WTC11 (cell line): ENCODE results near the gene ABCB8. TPM values are rescaled to one million over a fixed set of nuclear protein-coding genes. Genes with fewer than 3 reads are reported as not detected.
A peak's percentile ranks its signal among the peaks of the same experiment; 100 is the strongest.

Experiments
- ATF1 ChIP-seq: sonication (generic); formaldehyde crosslinking; IDR thresholded peaks from 2 replicates; pipeline ENCODE4 v1.8.1; 2023; ENCODE audit warnings: mild to moderate bottlenecking, moderate library complexity, missing genetic modification reagents
- CREM ChIP-seq: sonication (generic); formaldehyde crosslinking; IDR thresholded peaks from 2 replicates; pipeline ENCODE4 v1.8.1; 2022; ENCODE audit warnings: mild to moderate bottlenecking, missing genetic modification reagents, moderate library complexity
- E2F1 ChIP-seq: sonication (generic); formaldehyde crosslinking; IDR thresholded peaks from 2 replicates; pipeline ENCODE4 v1.8.0; 2022; ENCODE audit warnings: mild to moderate bottlenecking, missing genetic modification reagents
- E2F5 ChIP-seq: sonication (generic); formaldehyde crosslinking; IDR thresholded peaks from 2 replicates; pipeline ENCODE4 v1.8.1; 2022; ENCODE audit warnings: mild to moderate bottlenecking, moderate library complexity, missing genetic modification reagents
- ETV6 ChIP-seq: sonication (generic); formaldehyde crosslinking; IDR thresholded peaks from 2 replicates; pipeline ENCODE4 v1.8.1; 2022; ENCODE audit warnings: mild to moderate bottlenecking, missing genetic modification reagents
- GABPB1 ChIP-seq: sonication (generic); formaldehyde crosslinking; IDR thresholded peaks from 2 replicates; pipeline ENCODE4 v1.8.1; 2023; ENCODE audit warnings: mild to moderate bottlenecking, missing genetic modification reagents
- GTF2I ChIP-seq: fragments of 250-450 bp; sonication (Bioruptor Pico); conservative IDR thresholded peaks from 2 replicates; pipeline ENCODE4 v1.4.0; 2021; ENCODE audit warnings: mild to moderate bottlenecking
- IRF1 ChIP-seq: sonication (generic); formaldehyde crosslinking; IDR thresholded peaks from 2 replicates; pipeline ENCODE4 v1.8.0; 2023; ENCODE audit warnings: missing genetic modification reagents
- IRF2 ChIP-seq: sonication (generic); formaldehyde crosslinking; IDR thresholded peaks from 2 replicates; pipeline ENCODE4 v1.8.0; 2022; ENCODE audit warnings: low read depth, missing genetic modification reagents, borderline replicate concordance
- KAT7 ChIP-seq: sonication (generic); formaldehyde crosslinking; IDR thresholded peaks from 2 replicates; pipeline ENCODE4 v1.8.1; 2023; ENCODE audit warnings: missing genetic modification reagents, mild to moderate bottlenecking, borderline replicate concordance
- NFE2L1 ChIP-seq: sonication (generic); formaldehyde crosslinking; IDR thresholded peaks from 2 replicates; pipeline ENCODE4 v1.8.1; 2023; ENCODE audit warnings: missing genetic modification reagents
- NR2C2 ChIP-seq: sonication (generic); formaldehyde crosslinking; IDR thresholded peaks from 2 replicates; pipeline ENCODE4 v1.8.0; 2022; ENCODE audit warnings: mild to moderate bottlenecking, missing genetic modification reagents
- PRDM15 ChIP-seq: sonication (generic); formaldehyde crosslinking; IDR thresholded peaks from 2 replicates; pipeline ENCODE4 v1.8.0; 2022; ENCODE audit warnings: missing genetic modification reagents
- SMAD3 ChIP-seq: sonication (generic); formaldehyde crosslinking; IDR thresholded peaks from 2 replicates; pipeline ENCODE4 v1.8.0; 2022; ENCODE audit warnings: missing genetic modification reagents, mild to moderate bottlenecking, borderline replicate concordance
- STAT6 ChIP-seq: sonication (generic); formaldehyde crosslinking; conservative IDR thresholded peaks from 2 replicates; pipeline ENCODE4 v1.8.1; 2023; ENCODE audit warnings: mild to moderate bottlenecking, low read depth, missing genetic modification reagents, moderate library complexity
- TEAD1 ChIP-seq: sonication (generic); formaldehyde crosslinking; IDR thresholded peaks from 2 replicates; pipeline ENCODE4 v1.8.0; 2022; ENCODE audit warnings: mild to moderate bottlenecking, missing genetic modification reagents
- TEAD4 ChIP-seq: sonication (generic); formaldehyde crosslinking; IDR thresholded peaks from 2 replicates; pipeline ENCODE4 v1.8.0; 2022; ENCODE audit warnings: mild to moderate bottlenecking, missing genetic modification reagents
- USF1 ChIP-seq: sonication (generic); formaldehyde crosslinking; IDR thresholded peaks from 2 replicates; pipeline ENCODE4 v1.8.0; 2022; ENCODE audit warnings: mild to moderate bottlenecking, missing genetic modification reagents
- ZMAT4 ChIP-seq: fragments of 250-450 bp; sonication (Bioruptor Pico); IDR thresholded peaks from 2 replicates; pipeline ENCODE4 v1.9.0; 2021; ENCODE audit warnings: mild to moderate bottlenecking
- ZNF121 ChIP-seq: sonication (generic); formaldehyde crosslinking; IDR thresholded peaks from 2 replicates; pipeline ENCODE4 v1.8.0; 2023; ENCODE audit warnings: missing genetic modification reagents
- ZNF396 ChIP-seq: fragments of 250-450 bp; sonication (Bioruptor Pico); IDR thresholded peaks from 2 replicates; pipeline ENCODE4 v1.8.0; 2021; ENCODE audit warnings: mild to moderate bottlenecking, moderate library complexity, borderline replicate concordance
- ZNF425 ChIP-seq: fragments of 250-450 bp; sonication (Bioruptor Pico); conservative IDR thresholded peaks from 2 replicates; pipeline ENCODE4 v1.9.0; 2021; ENCODE audit warnings: mild to moderate bottlenecking
- ZNF512 ChIP-seq: sonication (generic); formaldehyde crosslinking; IDR thresholded peaks from 2 replicates; pipeline ENCODE4 v1.8.1; 2022; ENCODE audit warnings: missing genetic modification reagents, borderline replicate concordance
- total RNA-seq: library from RNA; stranded (reverse); gene quantifications from 3 replicates; pipeline ENCODE4 v1.2.3, GENCODE V29; 2021

ABCB8 gene
- total RNA-seq, 1 experiment from 2014 or later: 35.9 TPM

GRCh38 chr7:151013733-151014497, 14.3 kb upstream of the ABCB8 start (continued):
- no peak for TF ChIP-seq GTF2I (CRISPR knock-in tag)
- TF ChIP-seq CREM: peak; percentile 87
- peak; percentile 62; the same call in 1 of the 2 replicates for TF ChIP-seq NR2C2 (CRISPR knock-in tag)
- peak; percentile 5; the same call in 1 of the 2 replicates for TF ChIP-seq ZNF121 (CRISPR knock-in tag)
- no peak for TF ChIP-seq IRF2 (CRISPR knock-in tag)
- TF ChIP-seq TEAD1: peak; percentile 95
- peak; percentile 67; the same call in 1 of the 2 replicates for TF ChIP-seq E2F5 (CRISPR knock-in tag)
- peak; percentile 89 for TF ChIP-seq IRF1 (CRISPR knock-in tag)
- 0 out of 2 replicates have a peak, but pooled peaks have one; percentile 83 for TF ChIP-seq ATF1
- no peak for TF ChIP-seq ZMAT4 (CRISPR knock-in tag)
- no peak for TF ChIP-seq ZNF512 (CRISPR knock-in tag)
- TF ChIP-seq ETV6: peak; percentile 96
- TF ChIP-seq PRDM15 (CRISPR knock-in tag): peak; percentile 50
- TF ChIP-seq STAT6 (CRISPR knock-in tag): no peak
- no peak for TF ChIP-seq ZNF396 (CRISPR knock-in tag)
- TF ChIP-seq TEAD4 (CRISPR knock-in tag): 0 out of 2 replicates have a peak, but pooled peaks have one; percentile 31
- TF ChIP-seq GABPB1: no peak
- TF ChIP-seq SMAD3 (CRISPR knock-in tag): no peak
- no peak for TF ChIP-seq KAT7 (CRISPR knock-in tag)
- TF ChIP-seq NFE2L1: peak; percentile 86; the same call in 1 of the 2 replicates
- TF ChIP-seq ZNF425: no peak
- peak; percentile 56; the same call in 1 of the 2 replicates for TF ChIP-seq USF1 (CRISPR knock-in tag)
- 0 out of 2 replicates have a peak, but pooled peaks have one; percentile 54 for TF ChIP-seq E2F1 (CRISPR knock-in tag)
